NCI-H748 (cell line): ENCODE data around the gene ANO9.
"Not testable (repeated sequence)": the region's sequence is repeated elsewhere in the genome, so short reads cannot be mapped to it uniquely, and the experiment has no call there.

ENCODE experiments used
- DNase-seq: peaks from one replicate; lab custom pipeline; 2025; ENCODE audit not compliant: unreplicated experiment; lab: John Stamatoyannopoulos, UW

ANO9 gene

GRCh38 chr11:405323-405953 lies 36.4 kb downstream of the ANO9 start:
- DNase-seq = no peak

- no peak for DNase-seq
These were observed 37.1 kb downstream of the ANO9 start for GRCh38 chr11:404551-405264.

GRCh38 chr11:403761-404431 lies 37.9 kb downstream of the ANO9 start:
- DNase-seq = no peak

- no peak for DNase-seq
These were observed 38.6 kb downstream of the ANO9 start for GRCh38 chr11:403021-403760.

- DNase-seq = not testable (repeated sequence)
These were observed 40.6 kb downstream of the ANO9 start for GRCh38 chr11:401196-401595.

- DNase-seq = no peak
These were observed 41.5 kb downstream of the ANO9 start for GRCh38 chr11:400241-400689.

GRCh38 chr11:399731-400211 lies 42.0 kb downstream of the ANO9 start:
- DNase-seq = no peak

GRCh38 chr11:398826-399225 lies 43.0 kb downstream of the ANO9 start:
- no peak for DNase-seq

- DNase-seq = no peak
These were observed 44.8 kb downstream of the ANO9 start for GRCh38 chr11:396948-397548.

- peak; percentile 22 for DNase-seq
These were observed 45.3 kb downstream of the ANO9 start for GRCh38 chr11:396511-396947.

- no peak for DNase-seq
These were observed 45.9 kb downstream of the ANO9 start for GRCh38 chr11:395866-396265.

GRCh38 chr11:394858-395655 lies 46.8 kb downstream of the ANO9 start:
- no peak for DNase-seq

GRCh38 chr11:394034-394857 lies 47.6 kb downstream of the ANO9 start, which contains the start of gene PKP3:
TSS of gene PKP3 (plus strand) at chr11:394209. CDS start at chr11:394293, 84 bp downstream.
- DNase-seq = no peak

- no peak for DNase-seq
These were observed 48.4 kb downstream of the ANO9 start for GRCh38 chr11:393219-394033.

GRCh38 chr11:392102-392777 lies 49.6 kb downstream of the ANO9 start:
- DNase-seq = no peak

GRCh38 chr11:391117-392017 lies 50.4 kb downstream of the ANO9 start:
- DNase-seq = no peak

GRCh38 chr11:390175-390574 lies 51.6 kb downstream of the ANO9 start:
- DNase-seq = peak; percentile 32
